NCI-H2227 treated with DMSO at 0.1 percent for 48 hours (cell line): ENCODE data around the gene PLEKHA8.

ENCODE experiments used
- DNase-seq: peaks from one replicate; lab custom pipeline; 2025; lab: John Stamatoyannopoulos, UW

Gene PLEKHA8

GRCh38 chr7:30146127-30146612 lies 118.0 kb downstream of the PLEKHA8 start:
- DNase-seq, result peak; percentile 45

- DNase-seq, result no peak
Measured at GRCh38 chr7:30147223-30147622, 119.0 kb downstream of the PLEKHA8 start.

DNA sequence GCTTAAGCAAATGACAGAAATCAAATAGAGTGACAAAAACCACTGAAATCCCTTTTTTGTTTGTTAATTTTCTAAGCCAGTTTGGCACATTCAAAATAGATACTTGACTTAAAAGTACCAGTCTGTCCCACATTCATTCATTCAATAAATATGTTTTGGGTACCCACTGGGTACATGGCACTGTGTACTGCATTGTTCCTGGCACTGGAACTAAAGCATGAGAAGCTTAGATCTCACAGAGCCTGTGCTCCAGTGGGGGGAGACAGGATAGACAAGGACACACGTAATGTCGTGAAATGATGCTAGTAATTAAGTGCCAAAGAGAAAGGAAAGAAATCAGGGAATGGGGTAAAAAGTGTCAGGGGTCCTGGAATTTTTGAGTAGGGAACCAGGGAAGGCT lies 119.6 kb downstream of the PLEKHA8 start:
- no peak for DNase-seq

GRCh38 chr7:30148426-30148825 lies 120.2 kb downstream of the PLEKHA8 start:
- DNase-seq, result no peak

- DNase-seq, result no peak
Measured at GRCh38 chr7:30148951-30149459, 120.8 kb downstream of the PLEKHA8 start.

DNA sequence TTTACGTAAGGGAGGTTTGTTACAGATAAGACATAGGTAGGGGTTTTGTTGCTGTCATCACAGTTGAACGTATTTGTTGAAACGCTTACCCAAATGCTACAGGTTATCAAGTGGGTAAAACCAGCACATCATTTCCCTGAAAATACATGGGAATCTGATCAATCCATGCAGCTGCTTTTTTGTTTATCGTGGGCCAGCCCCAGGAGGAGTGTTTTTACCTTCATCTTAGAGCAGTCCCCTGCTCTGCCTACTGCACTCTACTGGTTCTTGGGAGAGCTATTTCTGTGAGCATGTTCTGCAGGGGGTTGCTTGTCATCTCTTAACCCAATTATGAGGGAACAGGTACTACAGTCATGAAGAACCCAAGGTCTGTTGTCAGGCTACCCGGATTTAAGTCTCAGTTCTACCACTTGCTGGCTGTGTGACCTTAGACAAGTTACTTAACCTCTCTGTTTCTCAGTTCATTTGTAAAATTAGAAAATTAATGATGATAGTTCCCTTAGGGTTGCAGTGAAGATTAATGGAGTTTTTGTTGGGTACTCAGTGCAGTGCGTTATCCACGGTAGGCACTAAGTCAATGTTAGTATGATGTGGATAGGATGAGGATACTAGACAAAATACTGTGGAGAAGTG lies 121.5 kb downstream of the PLEKHA8 start:
- DNase-seq, result no peak

GRCh38 chr7:30150711-30151110 lies 122.5 kb downstream of the PLEKHA8 start:
- no peak for DNase-seq

DNA sequence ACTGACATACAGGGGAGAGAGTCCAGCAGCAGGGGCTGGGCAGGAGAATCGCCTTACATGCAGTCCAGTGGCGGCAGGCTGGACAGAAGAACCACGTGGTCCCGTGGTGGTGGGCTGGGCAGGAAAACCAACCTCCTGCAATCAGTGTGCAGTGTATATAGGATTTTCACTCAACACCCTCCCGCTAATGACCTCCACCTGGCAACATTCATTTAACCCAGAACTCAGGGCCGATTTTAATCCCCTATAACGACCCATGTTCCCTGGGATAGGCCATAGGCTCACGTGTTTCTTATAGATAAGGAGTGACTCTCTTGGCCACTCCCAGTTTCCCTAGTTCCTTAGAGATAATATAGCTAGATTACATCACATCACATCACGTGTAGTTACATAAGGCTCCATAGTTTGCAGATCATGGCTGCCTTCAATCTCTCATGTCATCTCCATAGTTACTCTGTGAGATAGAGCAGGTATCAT lies 125.9 kb downstream of the PLEKHA8 start:
- DNase-seq, result no peak

- DNase-seq, result no peak
Measured at GRCh38 chr7:30155481-30155880, 127.3 kb downstream of the PLEKHA8 start.

DNA sequence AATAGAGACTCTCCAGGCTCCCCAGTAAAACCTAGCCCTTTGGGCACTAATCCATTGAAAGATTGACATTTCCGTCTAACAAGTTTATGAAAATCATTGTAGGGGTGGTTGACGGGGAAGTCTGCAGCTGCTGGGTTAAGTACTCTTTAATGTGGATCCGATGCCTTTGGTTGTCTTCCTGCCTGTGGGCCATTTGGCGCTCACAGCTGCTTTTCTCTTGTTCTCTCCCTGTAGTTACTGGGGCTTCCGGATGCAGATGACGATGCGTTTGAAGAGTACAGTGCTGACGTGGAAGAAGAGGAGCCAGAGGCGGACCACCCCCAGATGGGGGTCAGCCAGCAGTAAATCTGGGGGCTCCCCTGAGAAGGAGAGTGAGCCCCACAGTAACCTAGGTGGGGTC lies 129.0 kb downstream of the PLEKHA8 start:
- DNase-seq, result no peak

GRCh38 chr7:30159163-30159562 lies 131.0 kb downstream of the PLEKHA8 start:
- DNase-seq, result no peak

- no peak for DNase-seq
Measured at GRCh38 chr7:30159698-30160143, 131.5 kb downstream of the PLEKHA8 start.

DNA sequence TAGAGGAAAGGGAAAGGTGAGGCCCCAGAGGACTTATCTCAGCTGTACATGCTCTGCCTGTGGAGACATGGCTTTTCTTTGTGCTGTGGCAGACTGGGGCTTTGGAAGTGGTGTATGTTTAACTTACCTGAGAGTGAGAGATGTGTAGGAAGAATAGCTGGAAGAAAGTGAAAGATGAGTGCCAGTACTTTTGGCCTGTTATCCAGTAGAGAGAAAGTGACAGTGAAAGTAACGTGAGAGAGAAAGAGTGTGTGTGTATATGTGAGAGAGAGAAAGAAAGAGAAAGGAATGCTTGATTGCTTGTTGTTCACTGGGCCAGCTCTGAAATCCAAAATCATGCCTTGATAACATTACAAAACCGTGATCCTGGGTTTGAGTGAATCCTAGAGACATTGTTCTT lies 132.1 kb downstream of the PLEKHA8 start:
- DNase-seq, result no peak

GRCh38 chr7:30162133-30162532 lies 133.9 kb downstream of the PLEKHA8 start:
- DNase-seq, result no peak

DNA sequence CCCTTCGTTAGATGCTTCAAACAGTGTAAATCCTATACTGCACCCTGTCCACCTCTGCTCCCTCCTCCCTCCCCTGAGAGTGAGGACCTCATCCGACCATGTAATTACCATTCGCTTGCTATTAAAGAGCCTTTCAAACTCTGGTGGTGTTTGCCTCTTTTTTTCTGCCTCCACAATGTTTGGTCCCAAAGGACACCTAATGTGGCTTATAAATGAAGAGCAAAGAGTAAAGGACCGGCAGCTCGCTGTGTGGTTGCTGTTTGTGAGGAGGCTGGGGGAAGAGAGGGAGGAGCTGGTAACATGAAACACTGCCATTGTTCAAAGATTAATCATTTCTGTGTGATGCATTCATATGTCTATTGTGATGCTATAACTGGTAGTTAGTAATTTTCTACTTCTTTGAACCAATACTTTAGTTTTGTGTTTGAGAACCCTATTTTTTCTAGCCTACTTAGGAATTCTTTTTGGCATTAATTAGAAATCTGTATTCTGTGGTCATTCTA lies 134.5 kb downstream of the PLEKHA8 start:
- DNase-seq, result peak; percentile 65

GRCh38 chr7:30163231-30163894 lies 135.2 kb downstream of the PLEKHA8 start:
- DNase-seq, result peak; percentile 43

GRCh38 chr7:30164567-30164966 lies 136.4 kb downstream of the PLEKHA8 start:
- DNase-seq, result peak; percentile 36

- DNase-seq, result no peak
Measured at GRCh38 chr7:30165590-30165989, 137.4 kb downstream of the PLEKHA8 start.

DNA sequence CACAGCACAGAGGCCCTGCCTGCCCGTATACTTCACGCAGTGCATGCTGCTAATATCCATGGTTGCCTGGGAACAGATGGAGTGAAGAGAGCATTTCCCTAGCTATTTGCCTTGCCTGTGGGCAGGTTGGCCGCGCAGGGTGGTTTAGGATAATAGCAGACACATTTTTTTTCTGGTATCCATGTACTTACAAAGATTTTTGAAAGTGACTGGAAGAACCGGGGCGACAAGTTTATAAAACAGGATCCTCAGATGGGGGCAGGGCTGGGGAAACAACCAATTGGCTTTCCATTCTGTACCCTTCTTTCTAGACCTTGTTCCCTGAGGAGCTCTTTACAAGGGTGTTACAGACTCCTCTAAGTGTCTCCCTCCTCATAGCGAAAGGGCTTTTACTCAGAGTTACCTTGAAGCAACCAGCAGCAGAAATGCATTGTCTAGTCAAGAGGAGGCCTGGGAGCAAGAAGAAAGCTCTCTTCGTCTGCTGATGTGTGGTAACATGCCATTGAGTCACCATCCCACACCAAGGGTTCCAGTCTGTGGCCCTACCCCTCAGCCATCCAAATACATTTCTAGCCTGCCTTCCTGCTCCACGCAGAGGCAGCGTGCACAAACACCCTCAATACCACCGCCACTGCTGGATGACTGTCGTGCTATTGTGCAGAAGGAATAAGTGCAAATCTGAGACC lies 138.1 kb downstream of the PLEKHA8 start:
- DNase-seq, result peak; percentile 48

DNA sequence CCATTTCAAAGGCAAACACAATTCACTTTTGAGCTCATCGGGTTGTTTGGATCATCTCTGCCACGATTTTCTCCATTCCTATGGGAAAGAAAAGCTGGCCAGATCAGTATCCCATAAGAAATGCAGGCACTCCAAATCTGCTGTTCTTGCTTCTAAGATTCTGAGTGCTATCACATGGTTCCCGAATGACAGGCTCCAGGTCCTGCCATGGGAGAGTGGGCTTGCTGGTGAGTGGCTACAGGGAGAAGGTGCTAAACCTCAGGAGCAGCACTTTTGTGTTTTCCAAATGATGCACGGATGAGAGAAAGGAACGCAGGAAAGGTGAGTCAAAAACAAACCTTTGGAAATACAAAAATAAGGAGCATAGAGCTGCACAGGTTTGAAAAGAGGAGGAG lies 138.6 kb downstream of the PLEKHA8 start:
- DNase-seq, result no peak

DNA sequence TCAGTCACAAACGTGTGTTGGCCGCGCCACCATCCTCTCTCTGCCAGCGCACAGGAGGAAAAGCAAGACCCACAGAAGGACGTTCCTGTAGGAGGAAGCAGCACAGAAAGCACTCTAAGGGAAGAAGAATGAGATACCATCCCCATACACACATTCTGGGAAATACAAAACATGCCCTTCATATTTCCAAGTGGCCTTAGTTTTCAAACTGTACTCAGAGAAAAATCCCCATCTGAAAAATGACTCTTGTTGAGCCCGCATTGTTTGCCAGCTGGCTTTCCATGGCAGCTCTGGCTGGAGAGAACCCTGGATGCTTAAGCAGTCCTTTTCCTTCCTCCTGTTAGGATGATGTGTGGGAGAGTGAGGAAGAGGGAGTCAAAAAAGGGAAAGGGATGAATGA lies 139.7 kb downstream of the PLEKHA8 start:
- DNase-seq, result no peak

DNA sequence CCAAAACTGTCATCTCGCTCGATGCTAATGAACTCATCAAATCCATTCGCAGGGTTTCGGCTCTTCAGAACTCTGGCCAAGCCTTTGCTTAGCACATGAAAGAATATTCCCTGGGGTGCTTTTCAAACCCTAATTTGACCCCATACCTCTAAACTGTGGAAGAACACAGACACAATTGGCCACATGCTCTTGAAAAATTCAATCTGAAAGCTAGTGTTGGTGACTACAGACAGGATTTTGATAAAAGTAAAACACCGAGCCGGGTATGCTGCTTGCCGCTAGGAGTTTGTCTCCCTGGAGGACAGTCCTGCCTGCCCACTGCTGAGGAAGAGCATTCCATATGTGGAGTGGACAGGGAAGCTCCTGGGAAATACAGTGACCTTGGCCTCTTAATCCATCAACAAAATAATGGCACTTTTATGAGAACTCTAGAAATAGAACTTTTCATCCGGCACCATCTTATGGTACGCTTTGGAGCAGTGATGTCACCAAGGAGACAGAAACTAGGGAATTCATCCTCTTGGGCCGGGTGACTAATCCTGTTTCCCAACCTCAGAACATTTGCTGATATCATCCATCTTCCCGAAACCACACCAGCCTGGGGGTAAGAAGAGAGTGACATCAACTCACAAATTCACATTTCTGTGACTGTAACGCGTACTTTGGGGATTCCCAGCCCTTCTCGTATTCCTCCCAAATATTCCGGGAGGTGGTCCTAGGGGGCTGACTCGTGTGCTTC lies 140.8 kb downstream of the PLEKHA8 start:
- DNase-seq, result no peak
